Heart left ventricle (tissue), 16 donors: ENCODE data around the gene TRMT44. TPM values are rescaled to one million over a fixed set of nuclear protein-coding genes. Genes with fewer than 3 reads are reported as not detected.

Experiments used
- ATAC-seq, 4 donors: fragments of 200-7000 bp; cut with Tn5 transposase; one replicate each; pipeline ENCODE4 v1.9.1; 2020 to 2022; ENCODE audit warnings: moderate library complexity in 4 of 4, mild to moderate bottlenecking in 3 of 4, moderate number of reproducible peaks in 1 of 4
- DNase-seq, 5 donors: peaks; one replicate each; pipeline ENCODE4 v3.0.0-alpha.2; 2020
- H3K27ac ChIP-seq, 12 donors: fragments of 200-600 bp; sonication (generic) in 4 of 12; one replicate each; pipeline versions ENCODE4 v1.5.0 to v1.8.0; 2016 to 2022; ENCODE audit warnings: mild to moderate bottlenecking in 2 of 12
- H3K27me3 ChIP-seq, 9 donors: fragments of 200-600 bp; sonication (generic) in 2 of 9; one replicate each; pipeline versions ENCODE4 v1.5.1 to v1.8.0; 2016 to 2022; ENCODE audit warnings: mild to moderate bottlenecking in 3 of 9
- H3K36me3 ChIP-seq, 9 donors: fragments of 200-600 bp; sonication (generic) in 2 of 9; one replicate each; pipeline versions ENCODE4 v1.5.0 to v1.8.0; 2018 to 2022; ENCODE audit warnings: mild to moderate bottlenecking in 2 of 9
- H3K4me1 ChIP-seq, 12 donors: fragments of 200-600 bp; sonication (generic) in 4 of 12; one replicate each; pipeline versions ENCODE4 v1.5.0 to v1.8.0; 2016 to 2022; ENCODE audit warnings: mild to moderate bottlenecking in 3 of 12
- H3K4me3 ChIP-seq, 12 donors: fragments of 200-600 bp; sonication (generic) in 4 of 12; one replicate each; pipeline versions ENCODE4 v1.5.0 to v1.8.0; 2017 to 2022; ENCODE audit warnings: mild to moderate bottlenecking in 9 of 12, moderate library complexity in 4 of 12
- H3K9me3 ChIP-seq, 12 donors: fragments of 200-600 bp; sonication (generic) in 4 of 12; one replicate each; pipeline versions ENCODE4 v1.5.0 to v1.8.0; 2016 to 2022; ENCODE audit warnings: mild to moderate bottlenecking in 1 of 12
- POLR2A ChIP-seq, 2 donors: fragments of 450-650 bp; IDR thresholded peaks; one replicate each; pipeline ENCODE4 v1.6.1; 2017; ENCODE audit warnings: antibody characterized with exemption in 2 of 2, mild to moderate bottlenecking in 2 of 2, moderate library complexity in 2 of 2
- WGBS, 4 donors: extraction: QIAGEN DNeasy Blood & Tissue Kit in 2 of 4; methylation state at CpG; one replicate each; pipeline versions ENCODE4 v1.1.5 to v1.1.7; 2013 to 2018; 5-methylcytosine and 5-hydroxymethylcytosine counted together
- intact Hi-C, 10 donors: fragments of 100-400 bp; cut with DNase I; formaldehyde crosslinking; loops; one replicate each; pipeline versions ENCODE4 v1.11.1 to v1.14.2; 2022
- polyA plus RNA-seq, 2 donors: library from polyadenylated mRNA; stranded (reverse); fragments of 200-250 nt; gene quantifications; one replicate each; pipeline ENCODE4 v1.2.3, GENCODE V29; 2013
- total RNA-seq, 9 donors: library from RNA; depleted of rRNA in 2 of 9; stranded (reverse); fragments of >200 nt in 2 of 9; fragmentation: NEBNext Ultra II Directional in 3 of 9; extraction: Animal tissue kit (Norgen Biotek cat#: 25700) in 3 of 9; gene quantifications; one replicate each; pipeline versions ENCODE4 v1.1.0 to v1.2.4, GENCODE V29; 2016 to 2023
- TF ChIP-seq, protein P1 (sequence below), 12 donors: fragments of 200-600 bp; sonication (generic) in 4 of 12; IDR thresholded peaks; one replicate each; pipeline versions ENCODE4 v1.5.0 to v1.8.0; 2018 to 2022; ENCODE audit warnings: antibody characterized with exemption in 12 of 12, mild to moderate bottlenecking in 5 of 12
- donor health status: ischemic (EF 13 %, LVEDD 7.1; RV severe dilation, severe dysfunction).
- donor health status: healthy with polysubstance abuse.
- donor health status: DM: no; HTN: yes; CAD: no.
- donor health status: DM: no; HTN: no; CAD: no.
- donor health status: ischemic (EF 25% LVEDD 6.9; RV normal size, moderate dysfunction).
- donor health status: ischemic (EF 25% LVEDD 5.7; RV mildly dilated, moderate dysfunction).
- donor health status: healthy.
- donor health status: DM: yes; HTN: yes; CAD: no.
- donor health status: ischemic (EF 35%, LVEDD 5.7; RV mildly dilated, moderate dysfunction).
- donor health status: nonischemic (EF 11% LVEDD 7.7; RV severe dilation, severe dysfunction).
- donor health status: DM: yes; HTN: yes; CAD: no.
- donor health status: PGD.
- donor health status: ischemic (EF 29% LVEDD 5.4; RV normal size, mild dysfunction).
- donor health status: nonischemic (EF 23%, LVEDD 6.1; RV moderate dilation, normal function).

Gene TRMT44
- total and polyA plus RNA-seq, 11 donors, result 6.1 to 11.7 (median 8.3) TPM

DNA sequence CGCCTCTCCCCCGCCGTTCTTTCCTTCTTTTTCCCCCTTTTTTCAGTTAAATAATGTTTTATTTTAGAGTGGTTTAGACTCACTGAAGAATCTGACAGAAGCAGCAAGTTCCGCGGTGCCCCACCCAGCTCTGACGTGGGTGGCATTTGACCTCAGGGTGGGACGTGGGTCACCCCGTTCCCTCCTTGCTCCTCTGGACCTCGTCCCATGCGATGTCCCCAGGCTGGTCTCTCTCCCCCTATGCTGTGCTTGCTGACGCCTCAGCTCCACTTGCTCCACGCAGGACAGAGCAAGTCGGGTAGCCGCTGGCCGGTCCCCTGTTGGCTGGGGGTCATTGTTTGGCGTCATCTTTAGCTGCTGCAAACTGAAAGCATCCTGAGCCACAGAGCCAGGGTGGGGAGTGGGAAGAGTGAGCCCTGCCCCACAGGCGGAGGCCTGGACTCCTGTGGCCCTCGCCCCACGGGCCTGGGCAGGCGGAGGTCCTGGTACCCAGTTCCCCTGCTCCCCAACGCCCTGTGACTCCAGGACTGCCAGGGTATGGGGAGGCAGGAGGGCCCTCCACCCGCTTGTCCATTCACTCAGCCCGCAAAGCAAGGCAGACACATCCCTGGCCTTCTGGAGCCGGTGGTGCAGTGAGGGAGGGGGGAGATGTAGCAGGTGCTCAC, 30.8 kb downstream of the TRMT44 start:
- whole genome bisulfite sequencing, 4 donors, result 88 to 91% (median 90%) methylated on average over 23 to 24 of the region's 24 CpGs

DNA sequence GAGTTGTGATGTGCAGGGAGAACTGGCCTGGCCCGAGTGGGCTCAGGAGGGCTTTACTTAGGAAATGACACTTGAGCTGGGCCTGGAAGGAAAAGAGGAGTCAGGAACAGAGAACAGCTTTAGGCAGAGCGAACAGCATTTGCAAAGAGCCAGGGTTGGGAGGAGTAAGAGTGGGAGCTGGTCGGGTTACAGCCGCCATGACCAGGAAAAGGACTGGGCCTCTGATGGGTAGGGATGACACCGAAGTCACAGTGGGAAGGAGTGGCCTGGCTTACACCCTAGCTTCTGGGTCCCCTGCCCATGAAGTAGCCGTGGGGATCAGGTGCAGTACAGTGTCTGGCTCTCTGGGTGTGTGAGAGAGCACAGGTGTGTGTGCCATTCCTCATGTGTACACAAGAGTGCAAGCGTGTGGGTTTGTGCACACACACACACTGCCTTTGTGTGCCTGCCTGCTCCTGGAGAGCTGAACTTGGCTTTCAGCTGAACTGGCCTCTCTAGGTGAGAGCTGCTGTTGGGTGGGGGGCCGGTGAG, 31.6 kb downstream of the TRMT44 start:
- H3K9me3 ChIP-seq, result no peaks in the 10 kb centered on the region
- TF ChIP-seq, protein P1, sequence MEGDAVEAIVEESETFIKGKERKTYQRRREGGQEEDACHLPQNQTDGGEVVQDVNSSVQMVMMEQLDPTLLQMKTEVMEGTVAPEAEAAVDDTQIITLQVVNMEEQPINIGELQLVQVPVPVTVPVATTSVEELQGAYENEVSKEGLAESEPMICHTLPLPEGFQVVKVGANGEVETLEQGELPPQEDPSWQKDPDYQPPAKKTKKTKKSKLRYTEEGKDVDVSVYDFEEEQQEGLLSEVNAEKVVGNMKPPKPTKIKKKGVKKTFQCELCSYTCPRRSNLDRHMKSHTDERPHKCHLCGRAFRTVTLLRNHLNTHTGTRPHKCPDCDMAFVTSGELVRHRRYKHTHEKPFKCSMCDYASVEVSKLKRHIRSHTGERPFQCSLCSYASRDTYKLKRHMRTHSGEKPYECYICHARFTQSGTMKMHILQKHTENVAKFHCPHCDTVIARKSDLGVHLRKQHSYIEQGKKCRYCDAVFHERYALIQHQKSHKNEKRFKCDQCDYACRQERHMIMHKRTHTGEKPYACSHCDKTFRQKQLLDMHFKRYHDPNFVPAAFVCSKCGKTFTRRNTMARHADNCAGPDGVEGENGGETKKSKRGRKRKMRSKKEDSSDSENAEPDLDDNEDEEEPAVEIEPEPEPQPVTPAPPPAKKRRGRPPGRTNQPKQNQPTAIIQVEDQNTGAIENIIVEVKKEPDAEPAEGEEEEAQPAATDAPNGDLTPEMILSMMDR (IDR thresholded peaks at IDR 0.05), result no peak
- no peak for TF ChIP-seq POLR2A (IDR thresholded peaks at IDR 0.05)
- DNase-seq (no peak), ATAC-seq (peak in 1 of 4 donors; percentile 6)
- peaks cover 0 to 55% (median 43%) of the 10 kb centered on the region in 9 donors for H3K36me3 ChIP-seq
- intact Hi-C loops, result loop anchor here in 1 of 10 donors (10.0 kb wide), 1 partner anchor 443 kb away; no protein-coding TSS in a partner anchor
- H3K27me3 ChIP-seq, result no peaks in the 10 kb centered on the region
- no peak overlapping the region for H3K4me3 ChIP-seq
- H3K27ac ChIP-seq, result peak overlapping the region in 8 of 12 donors; percentile 16 to 77 (median 42)
- peaks cover 0 to 23% (median 2%) of the 10 kb centered on the region in 12 donors for H3K4me1 ChIP-seq
- WGBS, 4 donors, result 81 to 91% (median 86%) methylated on average over 8 of the region's 8 CpGs

More for the DNA sequence above, 30.8 kb downstream of the TRMT44 start:
- Histone ChIP-seq H3K9me3 (no peaks in the 10 kb centered on the region), H3K27me3 (no peaks in the 10 kb centered on the region), H3K27ac (peak overlapping the region in 1 of 12 donors; percentile 11), H3K4me3 (no peak overlapping the region), H3K36me3 (peaks cover 0 to 55% (median 43%) of the 10 kb centered on the region in 9 donors), H3K4me1 (peaks cover 0 to 23% (median 2%) of the 10 kb centered on the region in 12 donors)
- intact Hi-C loops, result loop anchor here in 1 of 10 donors (10.0 kb wide), 1 partner anchor 443 kb away; no protein-coding TSS in a partner anchor
- no peak for DNase-seq
- no peak for ATAC-seq
- no peak for TF ChIP-seq POLR2A (IDR thresholded peaks at IDR 0.05)
- TF ChIP-seq, protein P1 (IDR thresholded peaks at IDR 0.05), result no peak

GRCh38 chr4:8472689-8473197, 32.2 kb downstream of the TRMT44 start:
- peak in 3 of 4 donors; percentile 22 to 47 (median 37) for ATAC-seq
- Histone ChIP-seq H3K4me3 (no peak overlapping the region), H3K36me3 (peaks cover 0 to 55% (median 43%) of the 10 kb centered on the region in 9 donors), H3K27ac (peak overlapping the region in 9 of 12 donors; percentile 16 to 77 (median 49)), H3K27me3 (no peaks in the 10 kb centered on the region), H3K9me3 (no peaks in the 10 kb centered on the region), H3K4me1 (peaks cover 0 to 23% (median 2%) of the 10 kb centered on the region in 12 donors)
- intact Hi-C loops, result loop anchor here in 1 of 10 donors (10.0 kb wide), 1 partner anchor 442 kb away; no protein-coding TSS in a partner anchor
- TF ChIP-seq POLR2A (IDR thresholded peaks at IDR 0.05), result no peak
- TF ChIP-seq, protein P1 (IDR thresholded peaks at IDR 0.05), result no peak
- no peak for DNase-seq
- WGBS, 4 donors, result 61 to 76% (median 72%) methylated on average over 7 of the region's 7 CpGs
